Activated T-cell treated with anti-CD3 and anti-CD28 coated beads, Interleukin-2, amount 50 U/mL, for 24 hours (primary cell): ENCODE data around the gene MEF2C.

Experiments used
- DNase-seq: peaks from one replicate; pipeline ENCODE4 v3.0.0-alpha.2; 2020
- H3K27ac Mint-ChIP-seq: 2 replicates; pipeline ENCODE4 v1.8.0; 2020; ENCODE audit warnings: mild to moderate bottlenecking, mixed read lengths
- H3K27me3 Mint-ChIP-seq: 2 replicates; pipeline ENCODE4 v1.8.0; 2020; ENCODE audit warnings: mixed read lengths
- H3K36me3 Mint-ChIP-seq: 2 replicates; pipeline ENCODE4 v1.8.0; 2020; ENCODE audit warnings: low read depth, mixed read lengths
- H3K4me1 Mint-ChIP-seq: 2 replicates; pipeline ENCODE4 v1.8.0; 2020; ENCODE audit warnings: low read depth, mixed read lengths
- H3K4me3 Mint-ChIP-seq: 2 replicates; pipeline ENCODE4 v1.8.0; 2020; ENCODE audit warnings: mild to moderate bottlenecking, moderate library complexity, mixed read lengths
- H3K9me3 Mint-ChIP-seq: 2 replicates; pipeline ENCODE4 v1.8.0; 2020; ENCODE audit warnings: mixed read lengths

The MEF2C gene

GRCh38 chr5:88882276-88883038 is 527 bp downstream of the MEF2C start:
- DNase-seq = no peak
- no peak overlapping the region for H3K27ac Mint-ChIP-seq

GRCh38 chr5:88881571-88881971 is 1.4 kb downstream of the MEF2C start:
- DNase-seq = no peak
- H3K4me1 Mint-ChIP-seq = peaks cover 20% of the 10 kb centered on the region
- H3K27me3 Mint-ChIP-seq = peaks cover 72% of the 10 kb centered on the region
- H3K4me3 Mint-ChIP-seq = no peak overlapping the region
- no peaks in the 10 kb centered on the region for H3K36me3 Mint-ChIP-seq
- no peak overlapping the region for H3K27ac Mint-ChIP-seq
- no peaks in the 10 kb centered on the region for H3K9me3 Mint-ChIP-seq

More at GRCh38 chr5:88882276-88883038, 527 bp downstream of the MEF2C start:
- H3K27me3 Mint-ChIP-seq = peaks cover 77% of the 10 kb centered on the region
- H3K4me1 Mint-ChIP-seq = peaks cover 20% of the 10 kb centered on the region
- no peaks in the 10 kb centered on the region for H3K9me3 Mint-ChIP-seq
- H3K36me3 Mint-ChIP-seq = no peaks in the 10 kb centered on the region
- H3K4me3 Mint-ChIP-seq = peak overlapping the region; percentile 80

- no peak overlapping the region for H3K27ac Mint-ChIP-seq
- no peak overlapping the region for H3K4me3 Mint-ChIP-seq
- no peaks in the 10 kb centered on the region for H3K9me3 Mint-ChIP-seq
- peaks cover 20% of the 10 kb centered on the region for H3K4me1 Mint-ChIP-seq
- H3K27me3 Mint-ChIP-seq = peaks cover 65% of the 10 kb centered on the region
- no peaks in the 10 kb centered on the region for H3K36me3 Mint-ChIP-seq
- no peak for DNase-seq
These were observed 2.8 kb downstream of the MEF2C start for GRCh38 chr5:88880201-88880600.

- H3K27me3 Mint-ChIP-seq = peaks cover 60% of the 10 kb centered on the region
- H3K4me3 Mint-ChIP-seq = no peak overlapping the region
- no peak for DNase-seq
- H3K36me3 Mint-ChIP-seq = no peaks in the 10 kb centered on the region
- no peaks in the 10 kb centered on the region for H3K9me3 Mint-ChIP-seq
- H3K4me1 Mint-ChIP-seq = peaks cover 20% of the 10 kb centered on the region
- no peak overlapping the region for H3K27ac Mint-ChIP-seq
These were observed 3.3 kb downstream of the MEF2C start for GRCh38 chr5:88879724-88880123.

- peaks cover 16% of the 10 kb centered on the region for H3K4me1 Mint-ChIP-seq
- no peak for DNase-seq
- no peak overlapping the region for H3K27ac Mint-ChIP-seq
- H3K9me3 Mint-ChIP-seq = no peaks in the 10 kb centered on the region
- no peaks in the 10 kb centered on the region for H3K36me3 Mint-ChIP-seq
- H3K27me3 Mint-ChIP-seq = peaks cover 53% of the 10 kb centered on the region
- H3K4me3 Mint-ChIP-seq = no peak overlapping the region
These were observed 4.0 kb downstream of the MEF2C start for GRCh38 chr5:88878976-88879375.

- Mint-ChIP-seq H3K4me3 (no peak overlapping the region), H3K27ac (no peak overlapping the region), H3K4me1 (peaks cover 8% of the 10 kb centered on the region), H3K9me3 (no peaks in the 10 kb centered on the region), H3K27me3 (peaks cover 46% of the 10 kb centered on the region), H3K36me3 (no peaks in the 10 kb centered on the region)
- DNase-seq = no peak
These were observed 5.2 kb downstream of the MEF2C start for GRCh38 chr5:88877826-88878225.

- Mint-ChIP-seq H3K4me3 (no peak overlapping the region), H3K36me3 (no peaks in the 10 kb centered on the region), H3K27me3 (peaks cover 36% of the 10 kb centered on the region), H3K9me3 (no peaks in the 10 kb centered on the region), H3K27ac (no peak overlapping the region), H3K4me1 (no peaks in the 10 kb centered on the region)
- DNase-seq = no peak
These were observed 6.3 kb downstream of the MEF2C start for GRCh38 chr5:88876714-88877113.

GRCh38 chr5:88875341-88876234 is 7.4 kb downstream of the MEF2C start:
- no peaks in the 10 kb centered on the region for H3K36me3 Mint-ChIP-seq
- no peaks in the 10 kb centered on the region for H3K9me3 Mint-ChIP-seq
- H3K27ac Mint-ChIP-seq = no peak overlapping the region
- H3K4me1 Mint-ChIP-seq = no peaks in the 10 kb centered on the region
- H3K4me3 Mint-ChIP-seq = no peak overlapping the region
- peaks cover 31% of the 10 kb centered on the region for H3K27me3 Mint-ChIP-seq
- no peak for DNase-seq

GRCh38 chr5:88873447-88873846 is 9.5 kb downstream of the MEF2C start:
- H3K36me3 Mint-ChIP-seq = no peaks in the 10 kb centered on the region
- no peak overlapping the region for H3K27ac Mint-ChIP-seq
- no peaks in the 10 kb centered on the region for H3K4me1 Mint-ChIP-seq
- peaks cover 24% of the 10 kb centered on the region for H3K27me3 Mint-ChIP-seq
- H3K9me3 Mint-ChIP-seq = no peaks in the 10 kb centered on the region
- H3K4me3 Mint-ChIP-seq = no peak overlapping the region
- no peak for DNase-seq

GRCh38 chr5:88872971-88873370 is 10.0 kb downstream of the MEF2C start:
- Mint-ChIP-seq H3K36me3 (no peaks in the 10 kb centered on the region), H3K4me1 (no peaks in the 10 kb centered on the region), H3K4me3 (no peak overlapping the region)

GRCh38 chr5:88870285-88870684 is 12.7 kb downstream of the MEF2C start:
- Mint-ChIP-seq H3K4me1 (no peaks in the 10 kb centered on the region), H3K4me3 (no peak overlapping the region), H3K27me3 (peaks cover 12% of the 10 kb centered on the region), H3K27ac (no peak overlapping the region), H3K36me3 (no peaks in the 10 kb centered on the region), H3K9me3 (no peaks in the 10 kb centered on the region)
- no peak for DNase-seq

More at GRCh38 chr5:88872971-88873370, 10.0 kb downstream of the MEF2C start:
- H3K27me3 Mint-ChIP-seq = peaks cover 20% of the 10 kb centered on the region
- H3K9me3 Mint-ChIP-seq = no peaks in the 10 kb centered on the region
- H3K27ac Mint-ChIP-seq = no peak overlapping the region
- DNase-seq = no peak

- Mint-ChIP-seq H3K9me3 (no peaks in the 10 kb centered on the region), H3K4me3 (no peak overlapping the region), H3K27me3 (peaks cover 12% of the 10 kb centered on the region), H3K36me3 (no peaks in the 10 kb centered on the region), H3K4me1 (no peaks in the 10 kb centered on the region), H3K27ac (no peak overlapping the region)
- DNase-seq = no peak
These were observed 14.4 kb downstream of the MEF2C start for GRCh38 chr5:88868468-88869068.

GRCh38 chr5:88867638-88868037 is 15.3 kb downstream of the MEF2C start:
- no peak overlapping the region for H3K27ac Mint-ChIP-seq
- DNase-seq = no peak
- no peak overlapping the region for H3K4me3 Mint-ChIP-seq
- H3K9me3 Mint-ChIP-seq = no peaks in the 10 kb centered on the region
- H3K36me3 Mint-ChIP-seq = no peaks in the 10 kb centered on the region
- H3K27me3 Mint-ChIP-seq = peaks cover 7% of the 10 kb centered on the region
- no peaks in the 10 kb centered on the region for H3K4me1 Mint-ChIP-seq

GRCh38 chr5:88863523-88863922 is 19.5 kb downstream of the MEF2C start:
- H3K27ac Mint-ChIP-seq = no peak overlapping the region
- no peaks in the 10 kb centered on the region for H3K4me1 Mint-ChIP-seq
- no peaks in the 10 kb centered on the region for H3K36me3 Mint-ChIP-seq
- no peaks in the 10 kb centered on the region for H3K27me3 Mint-ChIP-seq
- no peak overlapping the region for H3K4me3 Mint-ChIP-seq
- no peaks in the 10 kb centered on the region for H3K9me3 Mint-ChIP-seq
- DNase-seq = no peak
